ENCODE results near the gene TSSK3. TPM values are rescaled to one million over a fixed set of nuclear protein-coding genes. Genes with fewer than 3 reads are reported as not detected.

The TSSK3 gene
- total and polyA plus RNA-seq, 9 of the 15 experiments (the other 6 are each of a cell fraction or from before 2014, with no cell fraction given): 0.27 to 2.8 (median 1.9) TPM

DNA sequence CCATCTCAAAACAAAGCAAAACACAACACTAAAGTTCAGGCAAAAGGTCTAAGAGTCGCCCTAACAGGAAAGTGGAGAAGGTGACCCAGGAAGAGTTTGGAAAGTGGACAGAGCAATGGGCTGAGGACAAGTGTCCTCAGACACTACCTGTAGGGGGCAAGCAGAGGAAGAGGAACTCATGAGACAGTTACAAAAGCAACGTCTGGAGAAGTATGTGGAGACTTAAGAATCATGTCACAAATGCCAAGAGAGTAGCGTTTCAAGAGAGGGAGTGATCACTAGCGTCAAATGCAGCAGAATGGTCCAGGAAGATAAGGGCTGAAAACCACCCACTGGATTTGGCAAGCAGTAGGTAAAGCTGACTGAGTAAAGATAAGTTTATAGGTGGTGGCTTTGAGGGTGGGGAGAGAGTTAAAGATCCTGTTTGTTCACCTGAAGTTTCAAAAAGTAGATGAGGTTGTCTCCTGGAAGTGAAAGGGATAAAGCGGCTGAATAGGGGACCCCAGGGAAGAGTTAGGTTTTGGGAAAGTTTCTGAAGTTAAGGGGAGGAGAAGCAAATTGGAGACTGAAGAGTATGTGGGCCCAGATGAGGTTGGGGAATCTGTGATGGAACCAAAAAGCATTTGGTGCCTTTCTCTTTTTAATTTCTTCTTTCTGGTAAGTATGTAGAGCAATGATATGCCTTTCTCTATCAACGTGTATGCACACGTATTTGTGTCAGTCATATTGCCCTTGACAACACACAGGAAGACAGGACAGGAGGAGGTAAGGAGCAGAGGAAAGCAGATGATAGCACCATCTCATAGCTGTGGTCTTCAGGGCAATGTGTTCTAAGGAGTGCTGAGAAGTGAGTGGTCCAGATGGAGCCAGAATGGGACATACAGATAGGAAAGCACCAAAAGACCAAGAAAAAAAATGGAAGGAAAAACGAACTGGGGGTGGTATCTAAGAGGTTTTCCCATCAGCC, 28.8 kb downstream of the TSSK3 start (continued):
- TF ChIP-seq, protein P1, sequence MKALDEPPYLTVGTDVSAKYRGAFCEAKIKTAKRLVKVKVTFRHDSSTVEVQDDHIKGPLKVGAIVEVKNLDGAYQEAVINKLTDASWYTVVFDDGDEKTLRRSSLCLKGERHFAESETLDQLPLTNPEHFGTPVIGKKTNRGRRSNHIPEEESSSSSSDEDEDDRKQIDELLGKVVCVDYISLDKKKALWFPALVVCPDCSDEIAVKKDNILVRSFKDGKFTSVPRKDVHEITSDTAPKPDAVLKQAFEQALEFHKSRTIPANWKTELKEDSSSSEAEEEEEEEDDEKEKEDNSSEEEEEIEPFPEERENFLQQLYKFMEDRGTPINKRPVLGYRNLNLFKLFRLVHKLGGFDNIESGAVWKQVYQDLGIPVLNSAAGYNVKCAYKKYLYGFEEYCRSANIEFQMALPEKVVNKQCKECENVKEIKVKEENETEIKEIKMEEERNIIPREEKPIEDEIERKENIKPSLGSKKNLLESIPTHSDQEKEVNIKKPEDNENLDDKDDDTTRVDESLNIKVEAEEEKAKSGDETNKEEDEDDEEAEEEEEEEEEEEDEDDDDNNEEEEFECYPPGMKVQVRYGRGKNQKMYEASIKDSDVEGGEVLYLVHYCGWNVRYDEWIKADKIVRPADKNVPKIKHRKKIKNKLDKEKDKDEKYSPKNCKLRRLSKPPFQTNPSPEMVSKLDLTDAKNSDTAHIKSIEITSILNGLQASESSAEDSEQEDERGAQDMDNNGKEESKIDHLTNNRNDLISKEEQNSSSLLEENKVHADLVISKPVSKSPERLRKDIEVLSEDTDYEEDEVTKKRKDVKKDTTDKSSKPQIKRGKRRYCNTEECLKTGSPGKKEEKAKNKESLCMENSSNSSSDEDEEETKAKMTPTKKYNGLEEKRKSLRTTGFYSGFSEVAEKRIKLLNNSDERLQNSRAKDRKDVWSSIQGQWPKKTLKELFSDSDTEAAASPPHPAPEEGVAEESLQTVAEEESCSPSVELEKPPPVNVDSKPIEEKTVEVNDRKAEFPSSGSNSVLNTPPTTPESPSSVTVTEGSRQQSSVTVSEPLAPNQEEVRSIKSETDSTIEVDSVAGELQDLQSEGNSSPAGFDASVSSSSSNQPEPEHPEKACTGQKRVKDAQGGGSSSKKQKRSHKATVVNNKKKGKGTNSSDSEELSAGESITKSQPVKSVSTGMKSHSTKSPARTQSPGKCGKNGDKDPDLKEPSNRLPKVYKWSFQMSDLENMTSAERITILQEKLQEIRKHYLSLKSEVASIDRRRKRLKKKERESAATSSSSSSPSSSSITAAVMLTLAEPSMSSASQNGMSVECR (CRISPR knock-in tag; IDR thresholded peaks at IDR 0.05): 0 out of 2 replicates have a peak, but pooled peaks have one; percentile 24
- TF ChIP-seq ZNF696 (CRISPR knock-in tag; conservative IDR thresholded peaks at IDR 0.05): no peak
- TF ChIP-seq ELF1 (tag; IDR thresholded peaks at IDR 0.05): peak; percentile 4; the same call in 1 of the 2 replicates
- TF ChIP-seq, protein P2, sequence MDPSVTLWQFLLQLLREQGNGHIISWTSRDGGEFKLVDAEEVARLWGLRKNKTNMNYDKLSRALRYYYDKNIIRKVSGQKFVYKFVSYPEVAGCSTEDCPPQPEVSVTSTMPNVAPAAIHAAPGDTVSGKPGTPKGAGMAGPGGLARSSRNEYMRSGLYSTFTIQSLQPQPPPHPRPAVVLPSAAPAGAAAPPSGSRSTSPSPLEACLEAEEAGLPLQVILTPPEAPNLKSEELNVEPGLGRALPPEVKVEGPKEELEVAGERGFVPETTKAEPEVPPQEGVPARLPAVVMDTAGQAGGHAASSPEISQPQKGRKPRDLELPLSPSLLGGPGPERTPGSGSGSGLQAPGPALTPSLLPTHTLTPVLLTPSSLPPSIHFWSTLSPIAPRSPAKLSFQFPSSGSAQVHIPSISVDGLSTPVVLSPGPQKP (CRISPR knock-in tag; IDR thresholded peaks at IDR 0.05): no peak
- TF ChIP-seq NRF1 (conservative IDR thresholded peaks at IDR 0.05 in 1 of 2, IDR thresholded peaks at IDR 0.05 in 1 of 2): 0 out of 4 replicates have a peak, but pooled peaks of 1 of the 2 experiments have one; percentile 16
- peak; percentile 88 for TF ChIP-seq MTA3 (IDR thresholded peaks at IDR 0.05; ENCODE audit: borderline replicate concordance)
- TF ChIP-seq, protein P3, sequence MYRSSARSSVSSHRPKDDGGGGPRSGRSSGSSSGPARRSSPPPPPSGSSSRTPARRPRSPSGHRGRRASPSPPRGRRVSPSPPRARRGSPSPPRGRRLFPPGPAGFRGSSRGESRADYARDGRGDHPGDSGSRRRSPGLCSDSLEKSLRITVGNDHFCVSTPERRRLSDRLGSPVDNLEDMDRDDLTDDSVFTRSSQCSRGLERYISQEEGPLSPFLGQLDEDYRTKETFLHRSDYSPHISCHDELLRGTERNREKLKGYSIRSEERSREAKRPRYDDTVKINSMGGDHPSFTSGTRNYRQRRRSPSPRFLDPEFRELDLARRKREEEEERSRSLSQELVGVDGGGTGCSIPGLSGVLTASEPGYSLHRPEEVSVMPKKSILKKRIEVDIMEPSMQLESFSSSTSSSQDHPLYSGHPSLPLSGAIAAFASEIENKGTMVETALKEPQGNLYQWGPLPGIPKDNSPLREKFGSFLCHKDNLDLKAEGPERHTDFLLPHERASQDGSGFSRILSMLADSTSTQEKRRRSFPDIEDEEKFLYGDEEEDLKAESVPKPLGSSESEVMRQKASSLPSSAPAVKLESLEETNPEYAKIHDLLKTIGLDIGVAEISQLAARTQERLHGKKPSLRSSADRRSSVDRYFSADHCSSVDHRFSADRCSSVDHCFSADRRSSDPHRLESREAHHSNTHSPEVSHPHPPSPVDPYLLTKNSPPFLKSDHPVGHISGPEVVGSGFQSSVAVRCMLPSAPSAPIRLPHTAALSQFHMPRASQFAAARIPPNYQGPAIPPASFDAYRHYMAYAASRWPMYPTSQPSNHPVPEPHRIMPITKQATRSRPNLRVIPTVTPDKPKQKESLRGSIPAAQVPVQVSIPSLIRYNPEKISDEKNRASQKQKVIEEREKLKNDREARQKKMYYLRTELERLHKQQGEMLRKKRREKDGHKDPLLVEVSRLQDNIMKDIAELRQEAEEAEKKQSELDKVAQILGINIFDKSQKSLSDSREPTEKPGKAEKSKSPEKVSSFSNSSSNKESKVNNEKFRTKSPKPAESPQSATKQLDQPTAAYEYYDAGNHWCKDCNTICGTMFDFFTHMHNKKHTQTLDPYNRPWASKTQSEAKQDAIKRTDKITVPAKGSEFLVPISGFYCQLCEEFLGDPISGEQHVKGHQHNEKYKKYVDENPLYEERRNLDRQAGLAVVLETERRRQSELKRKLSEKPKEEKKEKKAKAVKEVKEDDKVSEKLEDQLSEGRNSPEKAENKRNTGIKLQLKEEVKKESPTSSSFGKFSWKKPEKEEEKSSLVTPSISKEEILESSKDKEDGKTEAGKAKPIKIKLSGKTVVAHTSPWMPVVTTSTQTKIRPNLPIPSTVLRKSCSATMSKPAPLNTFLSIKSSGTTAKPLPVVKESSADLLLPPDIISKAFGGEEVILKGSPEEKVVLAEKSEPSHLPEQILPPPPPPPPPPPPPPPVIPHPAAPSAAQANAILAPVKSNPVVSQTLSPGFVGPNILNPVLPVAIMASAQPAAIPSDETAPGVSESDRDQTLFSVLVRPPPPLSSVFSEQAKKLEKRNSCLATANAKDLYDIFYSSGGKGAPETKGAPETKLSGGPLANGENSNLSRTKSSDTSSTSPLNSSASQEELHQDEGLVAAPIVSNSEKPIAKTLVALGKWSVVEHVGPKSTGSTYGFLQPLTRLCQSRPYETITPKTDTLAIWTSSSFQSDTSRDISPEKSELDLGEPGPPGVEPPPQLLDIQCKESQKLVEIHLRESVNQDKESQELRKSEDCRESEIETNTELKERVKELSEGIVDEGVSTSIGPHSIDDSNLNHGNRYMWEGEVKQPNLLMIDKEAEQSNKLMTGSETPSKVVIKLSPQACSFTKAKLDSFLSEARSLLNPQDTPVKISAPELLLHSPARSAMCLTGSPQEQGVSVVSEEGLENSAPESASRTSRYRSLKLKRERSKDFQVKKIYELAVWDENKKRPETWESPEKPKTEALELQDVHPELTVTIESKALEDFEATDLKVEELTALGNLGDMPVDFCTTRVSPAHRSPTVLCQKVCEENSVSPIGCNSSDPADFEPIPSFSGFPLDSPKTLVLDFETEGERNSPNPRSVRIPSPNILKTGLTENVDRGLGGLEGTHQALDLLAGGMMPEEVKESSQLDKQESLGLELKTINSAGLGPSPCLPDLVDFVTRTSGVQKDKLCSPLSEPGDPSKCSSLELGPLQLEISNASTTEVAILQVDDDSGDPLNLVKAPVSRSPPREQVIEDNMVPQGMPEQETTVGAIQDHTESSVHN (IDR thresholded peaks at IDR 0.05; ENCODE audit: borderline replicate concordance in 1 of 2, low read depth in 1 of 2): peak in 1 of 2 experiments; percentile 33; a peak in 1 of 4 replicates
- TF ChIP-seq TCF7 (IDR thresholded peaks at IDR 0.05; ENCODE audit: borderline replicate concordance): no peak
- TF ChIP-seq EWSR1 (IDR thresholded peaks at IDR 0.05; ENCODE audit: borderline replicate concordance, low read depth, partially characterized antibody): no peak
- 0 out of 2 replicates have a peak, but pooled peaks have one; percentile 53 for TF ChIP-seq ZNF644 (tag; IDR thresholded peaks at IDR 0.05; ENCODE audit: low read depth)
- peak; percentile 68; the same call in 1 of the 2 replicates for TF ChIP-seq TRIM28 (IDR thresholded peaks at IDR 0.05)
